ENCODE measurements around the gene PIEZO2. TPM values are rescaled to one million over a fixed set of nuclear protein-coding genes. Genes with fewer than 3 reads are reported as not detected.

PIEZO2 gene
- total RNA-seq, 1 donor from 2014 or later, result 50.1 TPM

- Mint-ChIP-seq H3K4me1 (ENCODE audit: low read depth, unreplicated experiment) (peaks cover 28% of the 10 kb centered on the region), H3K36me3 (ENCODE audit: unreplicated experiment) (peaks cover 31% of the 10 kb centered on the region), H3K27ac (ENCODE audit: unreplicated experiment) (no peak overlapping the region), H3K9me3 (ENCODE audit: unreplicated experiment) (peaks cover 18% of the 10 kb centered on the region), H3K4me3 (ENCODE audit: unreplicated experiment) (no peak overlapping the region), H3K27me3 (ENCODE audit: unreplicated experiment) (peaks cover 1% of the 10 kb centered on the region)
- TF ChIP-seq CTCF (IDR thresholded peaks at IDR 0.05; ENCODE audit: partially characterized antibody, unreplicated experiment), result no peak
- no peak for DNase-seq
Observed at GRCh38 chr18:10948421-10948820, 200.9 kb downstream of the PIEZO2 start.

GRCh38 chr18:10946058-10946457, 203.3 kb downstream of the PIEZO2 start:
- H3K4me3 Mint-ChIP-seq (ENCODE audit: unreplicated experiment), result no peak overlapping the region
- H3K9me3 Mint-ChIP-seq (ENCODE audit: unreplicated experiment), result peaks cover 15% of the 10 kb centered on the region
- H3K27ac Mint-ChIP-seq (ENCODE audit: unreplicated experiment), result no peak overlapping the region
- peaks cover 14% of the 10 kb centered on the region for H3K4me1 Mint-ChIP-seq (ENCODE audit: low read depth, unreplicated experiment)
- peaks cover 44% of the 10 kb centered on the region for H3K36me3 Mint-ChIP-seq (ENCODE audit: unreplicated experiment)
- H3K27me3 Mint-ChIP-seq (ENCODE audit: unreplicated experiment), result no peaks in the 10 kb centered on the region
- TF ChIP-seq CTCF (IDR thresholded peaks at IDR 0.05; ENCODE audit: partially characterized antibody, unreplicated experiment), result no peak
- no peak for DNase-seq

GRCh38 chr18:10942998-10943397, 206.4 kb downstream of the PIEZO2 start:
- Mint-ChIP-seq H3K4me3 (ENCODE audit: unreplicated experiment) (no peak overlapping the region), H3K36me3 (ENCODE audit: unreplicated experiment) (peaks cover 46% of the 10 kb centered on the region), H3K27ac (ENCODE audit: unreplicated experiment) (no peak overlapping the region), H3K9me3 (ENCODE audit: unreplicated experiment) (peaks cover 15% of the 10 kb centered on the region), H3K27me3 (ENCODE audit: unreplicated experiment) (no peaks in the 10 kb centered on the region), H3K4me1 (ENCODE audit: low read depth, unreplicated experiment) (no peaks in the 10 kb centered on the region)
- TF ChIP-seq CTCF (IDR thresholded peaks at IDR 0.05; ENCODE audit: partially characterized antibody, unreplicated experiment), result no peak
- no peak for DNase-seq

- no peak for TF ChIP-seq CTCF (IDR thresholded peaks at IDR 0.05; ENCODE audit: partially characterized antibody, unreplicated experiment)
- no peak overlapping the region for H3K27ac Mint-ChIP-seq (ENCODE audit: unreplicated experiment)
- peaks cover 5% of the 10 kb centered on the region for H3K9me3 Mint-ChIP-seq (ENCODE audit: unreplicated experiment)
- peaks cover 23% of the 10 kb centered on the region for H3K36me3 Mint-ChIP-seq (ENCODE audit: unreplicated experiment)
- H3K4me1 Mint-ChIP-seq (ENCODE audit: low read depth, unreplicated experiment), result no peaks in the 10 kb centered on the region
- no peaks in the 10 kb centered on the region for H3K27me3 Mint-ChIP-seq (ENCODE audit: unreplicated experiment)
- H3K4me3 Mint-ChIP-seq (ENCODE audit: unreplicated experiment), result no peak overlapping the region
- no peak for DNase-seq
Observed at GRCh38 chr18:10939822-10940221, 209.5 kb downstream of the PIEZO2 start.

GRCh38 chr18:10937743-10938640, 211.4 kb downstream of the PIEZO2 start:
- no peak overlapping the region for H3K27ac Mint-ChIP-seq (ENCODE audit: unreplicated experiment)
- peaks cover 2% of the 10 kb centered on the region for H3K9me3 Mint-ChIP-seq (ENCODE audit: unreplicated experiment)

More at GRCh38 chr18:10937743-10938640, 211.4 kb downstream of the PIEZO2 start:
- no peak for DNase-seq
- no peak for TF ChIP-seq CTCF (IDR thresholded peaks at IDR 0.05; ENCODE audit: partially characterized antibody, unreplicated experiment)
- Mint-ChIP-seq H3K4me1 (ENCODE audit: low read depth, unreplicated experiment) (no peaks in the 10 kb centered on the region), H3K4me3 (ENCODE audit: unreplicated experiment) (no peak overlapping the region), H3K27me3 (ENCODE audit: unreplicated experiment) (no peaks in the 10 kb centered on the region), H3K36me3 (ENCODE audit: unreplicated experiment) (peaks cover 13% of the 10 kb centered on the region)

Measured in glutamatergic neuron (in vitro differentiated cells).